ENCODE data around the gene FNTB. TPM values are rescaled to one million over a fixed set of nuclear protein-coding genes. Genes with fewer than 3 reads are reported as not detected.

Gene FNTB
- total and polyA plus RNA-seq, 2 of the 13 experiments (the other 11 are each of a cell fraction or from before 2014, with no cell fraction given), result 23.6 to 28.5 TPM

- TF ChIP-seq SALL2 (CRISPR knock-in tag; IDR thresholded peaks at IDR 0.05) (peak; percentile 18; the same call in 1 of the 2 replicates), SP1 (IDR thresholded peaks at IDR 0.05) (no peak), SP1 (CRISPR knock-in tag; IDR thresholded peaks at IDR 0.05) (peak; percentile 63; the same call in 1 of the 2 replicates), ZNF136 (CRISPR knock-in tag; IDR thresholded peaks at IDR 0.05; ENCODE audit: low read depth) (peak; percentile 73; the same call in 1 of the 2 replicates), ZNF780A (CRISPR knock-in tag; IDR thresholded peaks at IDR 0.05) (peak; percentile 88), ZNF234 (CRISPR knock-in tag; conservative IDR thresholded peaks at IDR 0.05) (peak; percentile 93; the same call in 1 of the 2 replicates), ADNP (CRISPR knock-in tag; IDR thresholded peaks at IDR 0.05) (no peak), EED (CRISPR knock-in tag; IDR thresholded peaks at IDR 0.05) (peak; percentile 19; the same call in 1 of the 2 replicates), ZNF749 (CRISPR knock-in tag; IDR thresholded peaks at IDR 0.05; ENCODE audit: borderline replicate concordance) (peak; percentile 62; the same call in 1 of the 2 replicates), MTF1 (CRISPR knock-in tag; IDR thresholded peaks at IDR 0.05) (no peak), MXD4 (CRISPR knock-in tag; IDR thresholded peaks at IDR 0.05) (peak; percentile 89), ZBTB40 (IDR thresholded peaks at IDR 0.05) (no peak), ZBTB40 (CRISPR knock-in tag; IDR thresholded peaks at IDR 0.05) (peak; percentile 88), ATAD3A (CRISPR knock-in tag; IDR thresholded peaks at IDR 0.05) (no peak)
- TF ChIP-seq, protein P1, sequence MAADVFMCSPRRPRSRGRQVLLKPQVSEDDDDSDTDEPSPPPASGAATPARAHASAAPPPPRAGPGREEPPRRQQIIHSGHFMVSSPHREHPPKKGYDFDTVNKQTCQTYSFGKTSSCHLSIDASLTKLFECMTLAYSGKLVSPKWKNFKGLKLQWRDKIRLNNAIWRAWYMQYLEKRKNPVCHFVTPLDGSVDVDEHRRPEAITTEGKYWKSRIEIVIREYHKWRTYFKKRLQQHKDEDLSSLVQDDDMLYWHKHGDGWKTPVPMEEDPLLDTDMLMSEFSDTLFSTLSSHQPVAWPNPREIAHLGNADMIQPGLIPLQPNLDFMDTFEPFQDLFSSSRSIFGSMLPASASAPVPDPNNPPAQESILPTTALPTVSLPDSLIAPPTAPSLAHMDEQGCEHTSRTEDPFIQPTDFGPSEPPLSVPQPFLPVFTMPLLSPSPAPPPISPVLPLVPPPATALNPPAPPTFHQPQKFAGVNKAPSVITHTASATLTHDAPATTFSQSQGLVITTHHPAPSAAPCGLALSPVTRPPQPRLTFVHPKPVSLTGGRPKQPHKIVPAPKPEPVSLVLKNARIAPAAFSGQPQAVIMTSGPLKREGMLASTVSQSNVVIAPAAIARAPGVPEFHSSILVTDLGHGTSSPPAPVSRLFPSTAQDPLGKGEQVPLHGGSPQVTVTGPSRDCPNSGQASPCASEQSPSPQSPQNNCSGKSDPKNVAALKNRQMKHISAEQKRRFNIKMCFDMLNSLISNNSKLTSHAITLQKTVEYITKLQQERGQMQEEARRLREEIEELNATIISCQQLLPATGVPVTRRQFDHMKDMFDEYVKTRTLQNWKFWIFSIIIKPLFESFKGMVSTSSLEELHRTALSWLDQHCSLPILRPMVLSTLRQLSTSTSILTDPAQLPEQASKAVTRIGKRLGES (CRISPR knock-in tag; IDR thresholded peaks at IDR 0.05; ENCODE audit: borderline replicate concordance), result no peak
- TF ChIP-seq, protein P2, sequence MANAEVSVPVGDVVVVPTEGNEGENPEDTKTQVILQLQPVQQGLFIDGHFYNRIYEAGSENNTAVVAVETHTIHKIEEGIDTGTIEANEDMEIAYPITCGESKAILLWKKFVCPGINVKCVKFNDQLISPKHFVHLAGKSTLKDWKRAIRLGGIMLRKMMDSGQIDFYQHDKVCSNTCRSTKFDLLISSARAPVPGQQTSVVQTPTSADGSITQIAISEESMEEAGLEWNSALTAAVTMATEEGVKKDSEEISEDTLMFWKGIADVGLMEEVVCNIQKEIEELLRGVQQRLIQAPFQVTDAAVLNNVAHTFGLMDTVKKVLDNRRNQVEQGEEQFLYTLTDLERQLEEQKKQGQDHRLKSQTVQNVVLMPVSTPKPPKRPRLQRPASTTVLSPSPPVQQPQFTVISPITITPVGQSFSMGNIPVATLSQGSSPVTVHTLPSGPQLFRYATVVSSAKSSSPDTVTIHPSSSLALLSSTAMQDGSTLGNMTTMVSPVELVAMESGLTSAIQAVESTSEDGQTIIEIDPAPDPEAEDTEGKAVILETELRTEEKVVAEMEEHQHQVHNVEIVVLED (CRISPR knock-in tag; IDR thresholded peaks at IDR 0.05; ENCODE audit: borderline replicate concordance), result peak; percentile 88
Observed at GRCh38 chr14:64986648-64987437, at the start of gene FNTB (continued).
